GM23338 (cell line): ENCODE results near the gene MAP7D3. TPM values are rescaled to one million over a fixed set of nuclear protein-coding genes. Genes with fewer than 3 reads are reported as not detected.
A peak's percentile ranks its signal among the peaks of the same experiment; 100 is the strongest.

ENCODE experiments used
- ATAC-seq: fragments of 200-7000 bp; cut with Tn5 transposase; 3 replicates; pipeline ENCODE4 v1.9.1; 2020
- DNase-seq: peaks from one replicate; pipeline ENCODE4 v3.0.0-alpha.2; 2015; ENCODE audit warnings: low spot score
- H2AFZ ChIP-seq: fragments of 200-600 bp; sonication (generic); 2 replicates; pipeline ENCODE4 v1.8.0; 2016; ENCODE audit warnings: antibody characterized with exemption, mild to moderate bottlenecking, moderate library complexity
- H3F3A ChIP-seq: fragments of 200-600 bp; sonication (generic); replicated peaks from 2 replicates; pipeline ENCODE4 v1.8.0; 2017; ENCODE audit warnings: antibody characterized with exemption, mixed run types, low read depth
- H3K27ac ChIP-seq: fragments of 200-600 bp; sonication (generic); 2 replicates; pipeline ENCODE4 v1.6.1; 2016; ENCODE audit warnings: low read depth
- H3K27me3 ChIP-seq: fragments of 200-600 bp; sonication (generic); 2 replicates; pipeline ENCODE4 v1.8.0; 2016; ENCODE audit warnings: mild to moderate bottlenecking, mixed run types, moderate library complexity; ENCODE audit not compliant: insufficient read depth
- H3K36me3 ChIP-seq: fragments of 200-600 bp; sonication (generic); 2 replicates; pipeline ENCODE4 v1.8.0; 2016; ENCODE audit warnings: mild to moderate bottlenecking; ENCODE audit not compliant: insufficient read depth
- H3K4me1 ChIP-seq: fragments of 200-600 bp; sonication (generic); 2 replicates; pipeline ENCODE4 v1.8.0; 2016; ENCODE audit warnings: mild to moderate bottlenecking, moderate library complexity; ENCODE audit not compliant: insufficient read depth
- H3K4me2 ChIP-seq: fragments of 200-600 bp; sonication (generic); 2 replicates; pipeline ENCODE4 v1.7.1; 2017; ENCODE audit warnings: mixed run types
- H3K4me3 ChIP-seq: fragments of 200-600 bp; sonication (generic); 2 replicates; pipeline ENCODE4 v1.6.1; 2016; ENCODE audit warnings: mixed run types
- H3K79me2 ChIP-seq: fragments of 200-600 bp; sonication (generic); replicated peaks from 2 replicates; pipeline ENCODE4 v1.8.0; 2017; ENCODE audit warnings: mild to moderate bottlenecking; ENCODE audit not compliant: insufficient read depth
- H3K9me2 ChIP-seq: fragments of 200-600 bp; sonication (generic); 2 replicates; pipeline ENCODE4 v1.8.0; 2017; ENCODE audit not compliant: insufficient read depth
- H4K20me1 ChIP-seq: fragments of 200-600 bp; sonication (generic); replicated peaks from 2 replicates; pipeline ENCODE4 v1.8.0; 2017; ENCODE audit warnings: mild to moderate bottlenecking; ENCODE audit not compliant: insufficient read depth
- H3K27ac Mint-ChIP-seq: 2 replicates; pipeline ENCODE4 v1.8.0; 2020; ENCODE audit warnings: inconsistent platforms, mild to moderate bottlenecking, moderate library complexity, mixed read lengths
- H3K27me3 Mint-ChIP-seq: 3 replicates; pipeline ENCODE4 v1.8.0; 2022; ENCODE audit warnings: low read depth, mild to moderate bottlenecking, moderate library complexity, mixed read lengths, inconsistent platforms; ENCODE audit not compliant: insufficient read depth, poor library complexity
- H3K36me3 Mint-ChIP-seq: 3 replicates; pipeline ENCODE4 v1.8.0; 2021; ENCODE audit warnings: low read depth, mild to moderate bottlenecking, inconsistent platforms, moderate library complexity, mixed read lengths
- H3K4me1 Mint-ChIP-seq: 3 replicates; pipeline ENCODE4 v1.8.0; 2020; ENCODE audit warnings: mild to moderate bottlenecking, inconsistent platforms, mixed read lengths
- H3K4me3 Mint-ChIP-seq: 3 replicates; pipeline ENCODE4 v1.8.0; 2021; ENCODE audit warnings: moderate library complexity, mild to moderate bottlenecking, inconsistent platforms, mixed read lengths
- H3K9me3 Mint-ChIP-seq: 3 replicates; pipeline ENCODE4 v1.8.0; 2020; ENCODE audit warnings: moderate library complexity, mild to moderate bottlenecking, inconsistent platforms, mixed read lengths
- CREB1 ChIP-seq: fragments of 250-450 bp; sonication (Bioruptor Pico); IDR thresholded peaks from 2 replicates; pipeline ENCODE4 v1.5.0; 2020; ENCODE audit warnings: low read depth, mild to moderate bottlenecking, moderate library complexity
- EZH2 ChIP-seq: fragments of 200-600 bp; sonication (generic); IDR thresholded peaks from one replicate; pipeline ENCODE4 v1.8.0; 2017; ENCODE audit warnings: antibody characterized with exemption, mild to moderate bottlenecking, low read depth; ENCODE audit not compliant: unreplicated experiment
- EZH2phosphoT487 ChIP-seq: fragments of 200-600 bp; sonication (generic); IDR thresholded peaks from one replicate; pipeline ENCODE4 v1.8.1; 2018; ENCODE audit warnings: antibody characterized with exemption; ENCODE audit not compliant: unreplicated experiment
- JUNB ChIP-seq: IDR thresholded peaks from one replicate; pipeline ENCODE4 v1.6.1; 2016; ENCODE audit warnings: antibody characterized with exemption; ENCODE audit not compliant: unreplicated experiment
- NANOG ChIP-seq: IDR thresholded peaks from 2 replicates; pipeline ENCODE4 v1.6.1; 2016; ENCODE audit warnings: antibody characterized with exemption, borderline replicate concordance
- POLR2AphosphoS5 ChIP-seq: IDR thresholded peaks from 2 replicates; pipeline ENCODE4 v1.6.1; 2016; ENCODE audit warnings: antibody characterized with exemption, low read depth
- STAT1 ChIP-seq: IDR thresholded peaks from one replicate; pipeline ENCODE4 v1.6.1; 2016; ENCODE audit warnings: antibody characterized with exemption; ENCODE audit not compliant: unreplicated experiment
- ZNF114 ChIP-seq: fragments of 250-450 bp; sonication (Bioruptor Pico); IDR thresholded peaks from 2 replicates; pipeline ENCODE4 v1.5.0; 2020; ENCODE audit warnings: mild to moderate bottlenecking, moderate library complexity
- ZNF331 ChIP-seq: fragments of 250-450 bp; sonication (Bioruptor Pico); IDR thresholded peaks from 2 replicates; pipeline ENCODE4 v1.5.0; 2020; ENCODE audit warnings: low read depth, mild to moderate bottlenecking, moderate library complexity
- polyA plus RNA-seq: library from polyadenylated mRNA; unstranded; fragments of >200 nt; fragmentation: Nextera tagmentation; extraction: Ambion mirVana; gene quantifications from 2 replicates; pipeline ENCODE4 v1.2.1, GENCODE V29; 2016
- total RNA-seq: library from RNA; depleted of rRNA; stranded (reverse); fragments of >200 nt; shearing (Covaris generic); gene quantifications from 2 replicates; pipeline ENCODE4 v1.2.3, GENCODE V29; 2014
- TF ChIP-seq, protein P1 (sequence below), 2 experiments: fragments of 200-600 bp in 1 of 2; sonication (generic) in 1 of 2; conservative IDR thresholded peaks; 2 replicates each; pipeline versions ENCODE4 v1.5.1 to v1.6.1; 2016 to 2017; ENCODE audit warnings: antibody characterized with exemption in 2 of 2, low read depth in 2 of 2, mild to moderate bottlenecking in 2 of 2, moderate library complexity in 1 of 2
- TF ChIP-seq, protein P2 (sequence below): IDR thresholded peaks from one replicate; pipeline ENCODE4 v1.6.1; 2018; ENCODE audit warnings: antibody characterized with exemption; ENCODE audit not compliant: unreplicated experiment
- TF ChIP-seq, protein P3 (sequence below): IDR thresholded peaks from 2 replicates; pipeline ENCODE4 v1.6.1; 2016; ENCODE audit warnings: antibody characterized with exemption

MAP7D3 gene
- total and polyA plus RNA-seq, 2 experiments from 2014 or later: 14.5 to 33.4 TPM

DNA sequence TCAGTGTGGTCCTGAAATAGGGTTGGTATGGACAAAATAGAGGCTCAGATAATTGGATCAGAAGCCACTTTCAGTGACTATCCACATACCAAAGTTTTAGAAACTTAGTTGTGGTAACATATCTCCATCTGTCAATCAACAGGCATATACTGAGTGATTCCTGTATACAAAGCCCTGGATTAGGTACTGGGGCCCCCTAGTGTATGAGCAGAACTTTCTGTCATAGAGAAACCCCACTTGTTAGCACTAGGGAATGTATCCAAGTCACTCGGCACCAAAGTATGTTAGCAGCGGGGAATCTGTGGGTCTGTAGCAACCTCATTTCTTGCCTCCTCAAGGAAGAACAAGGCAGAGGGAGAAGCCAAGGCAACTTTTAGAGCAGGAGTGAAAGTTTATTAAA, 50.7 kb downstream of the MAP7D3 start:
- Histone ChIP-seq H2AFZ (no peak overlapping the region), H3K9me2 (no peaks in the 10 kb centered on the region), H3F3A (no peaks in the 10 kb centered on the region), H3K79me2 (no peaks in the 10 kb centered on the region), H3K4me3 (no peak overlapping the region), H3K4me1 (peaks cover 3% of the 10 kb centered on the region; the same call in 1 of the 2 replicates), H3K27ac (no peak overlapping the region), H3K27me3 (no peaks in the 10 kb centered on the region), H3K4me2 (no peak overlapping the region), H3K36me3 (no peaks in the 10 kb centered on the region), H4K20me1 (no peaks in the 10 kb centered on the region)
- H3K27ac Mint-ChIP-seq: peak overlapping the region; percentile 72; the same call in 1 of the 2 replicates
- H3K36me3 Mint-ChIP-seq: no peaks in the 10 kb centered on the region
- ATAC-seq (peak; percentile 81), DNase-seq (peak; percentile 51)
- no peaks in the 10 kb centered on the region for H3K27me3 Mint-ChIP-seq
- H3K4me3 Mint-ChIP-seq: no peak overlapping the region
- TF ChIP-seq NANOG (no peak), POLR2AphosphoS5 (no peak)
- TF ChIP-seq, protein P1, sequence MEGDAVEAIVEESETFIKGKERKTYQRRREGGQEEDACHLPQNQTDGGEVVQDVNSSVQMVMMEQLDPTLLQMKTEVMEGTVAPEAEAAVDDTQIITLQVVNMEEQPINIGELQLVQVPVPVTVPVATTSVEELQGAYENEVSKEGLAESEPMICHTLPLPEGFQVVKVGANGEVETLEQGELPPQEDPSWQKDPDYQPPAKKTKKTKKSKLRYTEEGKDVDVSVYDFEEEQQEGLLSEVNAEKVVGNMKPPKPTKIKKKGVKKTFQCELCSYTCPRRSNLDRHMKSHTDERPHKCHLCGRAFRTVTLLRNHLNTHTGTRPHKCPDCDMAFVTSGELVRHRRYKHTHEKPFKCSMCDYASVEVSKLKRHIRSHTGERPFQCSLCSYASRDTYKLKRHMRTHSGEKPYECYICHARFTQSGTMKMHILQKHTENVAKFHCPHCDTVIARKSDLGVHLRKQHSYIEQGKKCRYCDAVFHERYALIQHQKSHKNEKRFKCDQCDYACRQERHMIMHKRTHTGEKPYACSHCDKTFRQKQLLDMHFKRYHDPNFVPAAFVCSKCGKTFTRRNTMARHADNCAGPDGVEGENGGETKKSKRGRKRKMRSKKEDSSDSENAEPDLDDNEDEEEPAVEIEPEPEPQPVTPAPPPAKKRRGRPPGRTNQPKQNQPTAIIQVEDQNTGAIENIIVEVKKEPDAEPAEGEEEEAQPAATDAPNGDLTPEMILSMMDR (conservative IDR thresholded peaks at IDR 0.05; ENCODE audit: low read depth in 2 of 2): peak; percentile 52 to 54
- H3K9me3 Mint-ChIP-seq: no peaks in the 10 kb centered on the region
- peaks cover 24% of the 10 kb centered on the region for H3K4me1 Mint-ChIP-seq

DNA sequence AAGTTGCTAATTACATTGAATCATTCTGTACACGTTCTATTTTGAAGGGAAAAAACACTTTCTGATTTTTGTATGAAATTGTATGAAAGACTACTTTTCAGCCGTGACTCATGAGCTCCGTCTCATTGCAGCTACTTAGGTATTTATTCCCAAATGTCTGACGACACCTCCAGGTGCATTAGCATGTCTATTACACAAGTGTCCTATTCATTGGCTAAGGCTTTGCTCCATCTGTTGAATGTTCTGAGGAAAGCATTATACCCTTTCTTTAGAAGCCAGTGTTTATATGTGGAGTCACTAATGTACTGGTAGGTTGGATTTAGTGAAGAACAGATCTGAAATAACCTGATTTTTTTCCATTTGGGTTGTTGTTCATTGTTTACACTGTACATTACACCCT, 51.8 kb downstream of the MAP7D3 start:
- Mint-ChIP-seq H3K4me3 (no peak overlapping the region), H3K9me3 (no peaks in the 10 kb centered on the region), H3K27me3 (no peaks in the 10 kb centered on the region), H3K27ac (no peak overlapping the region), H3K36me3 (no peaks in the 10 kb centered on the region), H3K4me1 (peaks cover 17% of the 10 kb centered on the region)
- peak overlapping the region; percentile 9 for H3K4me2 ChIP-seq
- no peaks in the 10 kb centered on the region for H3K27me3 ChIP-seq
- no peaks in the 10 kb centered on the region for H3F3A ChIP-seq
- no peak overlapping the region for H3K4me3 ChIP-seq
- H3K9me2 ChIP-seq: no peaks in the 10 kb centered on the region
- ATAC-seq (no peak), DNase-seq (peak; percentile 18)
- no peak overlapping the region for H2AFZ ChIP-seq
- H4K20me1 ChIP-seq: no peaks in the 10 kb centered on the region
- H3K79me2 ChIP-seq: no peaks in the 10 kb centered on the region
- no peaks in the 10 kb centered on the region for H3K36me3 ChIP-seq
- no peaks in the 10 kb centered on the region; the same call in 1 of the 2 replicates for H3K4me1 ChIP-seq
- no peak overlapping the region; the same call in 1 of the 2 replicates for H3K27ac ChIP-seq
- TF ChIP-seq STAT1: no peak
- TF ChIP-seq EZH2phosphoT487: no peak
- TF ChIP-seq, protein P2, sequence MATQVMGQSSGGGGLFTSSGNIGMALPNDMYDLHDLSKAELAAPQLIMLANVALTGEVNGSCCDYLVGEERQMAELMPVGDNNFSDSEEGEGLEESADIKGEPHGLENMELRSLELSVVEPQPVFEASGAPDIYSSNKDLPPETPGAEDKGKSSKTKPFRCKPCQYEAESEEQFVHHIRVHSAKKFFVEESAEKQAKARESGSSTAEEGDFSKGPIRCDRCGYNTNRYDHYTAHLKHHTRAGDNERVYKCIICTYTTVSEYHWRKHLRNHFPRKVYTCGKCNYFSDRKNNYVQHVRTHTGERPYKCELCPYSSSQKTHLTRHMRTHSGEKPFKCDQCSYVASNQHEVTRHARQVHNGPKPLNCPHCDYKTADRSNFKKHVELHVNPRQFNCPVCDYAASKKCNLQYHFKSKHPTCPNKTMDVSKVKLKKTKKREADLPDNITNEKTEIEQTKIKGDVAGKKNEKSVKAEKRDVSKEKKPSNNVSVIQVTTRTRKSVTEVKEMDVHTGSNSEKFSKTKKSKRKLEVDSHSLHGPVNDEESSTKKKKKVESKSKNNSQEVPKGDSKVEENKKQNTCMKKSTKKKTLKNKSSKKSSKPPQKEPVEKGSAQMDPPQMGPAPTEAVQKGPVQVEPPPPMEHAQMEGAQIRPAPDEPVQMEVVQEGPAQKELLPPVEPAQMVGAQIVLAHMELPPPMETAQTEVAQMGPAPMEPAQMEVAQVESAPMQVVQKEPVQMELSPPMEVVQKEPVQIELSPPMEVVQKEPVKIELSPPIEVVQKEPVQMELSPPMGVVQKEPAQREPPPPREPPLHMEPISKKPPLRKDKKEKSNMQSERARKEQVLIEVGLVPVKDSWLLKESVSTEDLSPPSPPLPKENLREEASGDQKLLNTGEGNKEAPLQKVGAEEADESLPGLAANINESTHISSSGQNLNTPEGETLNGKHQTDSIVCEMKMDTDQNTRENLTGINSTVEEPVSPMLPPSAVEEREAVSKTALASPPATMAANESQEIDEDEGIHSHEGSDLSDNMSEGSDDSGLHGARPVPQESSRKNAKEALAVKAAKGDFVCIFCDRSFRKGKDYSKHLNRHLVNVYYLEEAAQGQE: no peak
- TF ChIP-seq, protein P1 (conservative IDR thresholded peaks at IDR 0.05; ENCODE audit: low read depth in 2 of 2): no peak
- TF ChIP-seq ZNF331 (CRISPR knock-in tag): no peak
- TF ChIP-seq JUNB: no peak
- TF ChIP-seq POLR2AphosphoS5: no peak
- no peak for TF ChIP-seq EZH2
- no peak for TF ChIP-seq NANOG
- no peak for TF ChIP-seq CREB1 (CRISPR knock-in tag)
- TF ChIP-seq, protein P3, sequence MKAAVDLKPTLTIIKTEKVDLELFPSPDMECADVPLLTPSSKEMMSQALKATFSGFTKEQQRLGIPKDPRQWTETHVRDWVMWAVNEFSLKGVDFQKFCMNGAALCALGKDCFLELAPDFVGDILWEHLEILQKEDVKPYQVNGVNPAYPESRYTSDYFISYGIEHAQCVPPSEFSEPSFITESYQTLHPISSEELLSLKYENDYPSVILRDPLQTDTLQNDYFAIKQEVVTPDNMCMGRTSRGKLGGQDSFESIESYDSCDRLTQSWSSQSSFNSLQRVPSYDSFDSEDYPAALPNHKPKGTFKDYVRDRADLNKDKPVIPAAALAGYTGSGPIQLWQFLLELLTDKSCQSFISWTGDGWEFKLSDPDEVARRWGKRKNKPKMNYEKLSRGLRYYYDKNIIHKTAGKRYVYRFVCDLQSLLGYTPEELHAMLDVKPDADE: no peak
- TF ChIP-seq ZNF114 (CRISPR knock-in tag): no peak
